GM21723 (cell line): ENCODE data around the gene LRGUK.
"Not testable (repeated sequence)": the region's sequence is repeated elsewhere in the genome, so short reads cannot be mapped to it uniquely, and the experiment has no call there.

ENCODE experiments used
- ATAC-seq: cut with Tn5 transposase; IDR thresholded peaks from one replicate; pipeline ENCODE4 v1.9.1; 2021; ENCODE audit warnings: mild to moderate bottlenecking, moderate library complexity; ENCODE audit not compliant: unreplicated experiment

Gene LRGUK

GRCh38 chr7:134126966-134127848 is at the start of gene LRGUK:
Gene LRGUK, plus strand, starts transcription at chr7:134127340. Its CDS starts 28 bp downstream, at chr7:134127368.
- ATAC-seq, result peak; percentile 100

GRCh38 chr7:134077560-134077959 is 49.6 kb upstream of the LRGUK start:
- not testable (repeated sequence) for ATAC-seq

GRCh38 chr7:134078991-134079390 is 48.1 kb upstream of the LRGUK start:
- no peak for ATAC-seq

GRCh38 chr7:134081695-134082094 is 45.4 kb upstream of the LRGUK start:
- ATAC-seq, result no peak

- no peak for ATAC-seq
Measured at GRCh38 chr7:134083766-134084487, 43.2 kb upstream of the LRGUK start.

GRCh38 chr7:134084488-134085144 is 42.5 kb upstream of the LRGUK start:
- ATAC-seq, result no peak

GRCh38 chr7:134085311-134085710 is 41.8 kb upstream of the LRGUK start:
- no peak for ATAC-seq

- no peak for ATAC-seq
Measured at GRCh38 chr7:134086998-134087735, 40.0 kb upstream of the LRGUK start.

GRCh38 chr7:134088199-134088598 is 38.9 kb upstream of the LRGUK start:
- no peak for ATAC-seq

- no peak for ATAC-seq
Measured at GRCh38 chr7:134089446-134089845, 37.7 kb upstream of the LRGUK start.

GRCh38 chr7:134098072-134098471 is 29.1 kb upstream of the LRGUK start:
- no peak for ATAC-seq

- ATAC-seq, result no peak
Measured at GRCh38 chr7:134101716-134102115, 25.4 kb upstream of the LRGUK start.

GRCh38 chr7:134104166-134104565 is 23.0 kb upstream of the LRGUK start:
- no peak for ATAC-seq

GRCh38 chr7:134105841-134106240 is 21.3 kb upstream of the LRGUK start:
- no peak for ATAC-seq

- ATAC-seq, result no peak
Measured at GRCh38 chr7:134108802-134109201, 18.3 kb upstream of the LRGUK start.

GRCh38 chr7:134113655-134114054 is 13.5 kb upstream of the LRGUK start:
- ATAC-seq, result no peak

- no peak for ATAC-seq
Measured at GRCh38 chr7:134114992-134115391, 12.1 kb upstream of the LRGUK start.

- no peak for ATAC-seq
Measured at GRCh38 chr7:134120405-134120804, 6.7 kb upstream of the LRGUK start.

- no peak for ATAC-seq
Measured at GRCh38 chr7:134121632-134122139, 5.5 kb upstream of the LRGUK start.

GRCh38 chr7:134122980-134123379 is 4.2 kb upstream of the LRGUK start:
- ATAC-seq, result no peak

- no peak for ATAC-seq
Measured at GRCh38 chr7:134126146-134126545, 994 bp upstream of the LRGUK start.
